NCI-H82 treated with DMSO at 0.1 percent for 48 hours (cell line): ENCODE data around the gene SRXN1.

Experiments
- DNase-seq: peaks from one replicate; lab custom pipeline; 2025; ENCODE audit not compliant: unreplicated experiment; lab: John Stamatoyannopoulos, UW

The SRXN1 gene

GRCh38 chr20:609371-609964 lies 43.5 kb downstream of the SRXN1 start:
- DNase-seq = no peak

GRCh38 chr20:608970-609369 lies 44.0 kb downstream of the SRXN1 start:
- no peak for DNase-seq

GRCh38 chr20:607476-607875 lies 45.5 kb downstream of the SRXN1 start:
- no peak for DNase-seq

GRCh38 chr20:605237-605636 lies 47.8 kb downstream of the SRXN1 start:
- DNase-seq = no peak

- DNase-seq = no peak
Observed at GRCh38 chr20:603116-603640, 49.8 kb downstream of the SRXN1 start.

- no peak for DNase-seq
Observed at GRCh38 chr20:602111-602970, 50.7 kb downstream of the SRXN1 start.

- DNase-seq = no peak
Observed at GRCh38 chr20:600736-601135, 52.3 kb downstream of the SRXN1 start.

GRCh38 chr20:600141-600540 lies 52.9 kb downstream of the SRXN1 start:
- no peak for DNase-seq

GRCh38 chr20:598133-598850 lies 54.7 kb downstream of the SRXN1 start:
- no peak for DNase-seq

- no peak for DNase-seq
Observed at GRCh38 chr20:597560-597959, 55.4 kb downstream of the SRXN1 start.
